DMS114 treated with DMSO at 0.1 percent for 48 hours (cell line): ENCODE data around the gene C10orf120.

Experiments used
- DNase-seq: peaks from one replicate; lab custom pipeline; 2025; ENCODE audit not compliant: unreplicated experiment; lab: John Stamatoyannopoulos, UW

Gene C10orf120

DNA sequence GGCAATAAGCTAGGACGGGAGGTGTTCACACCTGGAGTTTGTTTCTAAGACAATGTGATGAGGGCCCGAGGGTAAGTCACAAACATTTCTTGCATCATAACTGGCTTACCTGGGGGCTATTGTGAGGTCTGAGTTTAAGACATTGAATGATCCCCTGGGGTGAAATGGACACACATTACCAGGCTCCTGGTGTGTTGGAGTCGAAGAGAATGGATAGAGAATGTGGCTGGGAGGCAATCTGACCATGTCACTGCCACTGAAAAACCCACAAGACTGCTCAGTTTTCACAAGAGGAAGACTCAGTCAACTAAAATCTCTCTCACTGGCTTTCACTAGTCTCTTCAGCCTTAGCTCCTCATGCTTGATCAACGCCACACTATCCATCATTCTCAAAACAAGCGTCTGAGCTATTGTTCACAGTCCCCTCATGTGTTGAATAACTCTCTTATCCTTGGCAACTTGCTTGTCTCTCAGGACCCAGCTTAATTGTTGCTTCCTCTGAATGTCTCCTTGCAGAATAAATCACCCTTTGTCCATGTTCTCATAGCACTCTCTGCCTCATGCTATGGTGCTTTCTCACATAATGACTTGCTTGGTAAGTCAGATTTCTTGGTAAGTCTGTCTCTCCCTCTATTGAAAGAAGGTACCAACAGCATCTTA lies at the start of gene C10orf120:
Gene C10orf120, minus strand, starts transcription at position 51 of the 660 bp plus-strand sequence. CDS start 56 bp downstream, outside the sequence.
- DNase-seq: no peak

DNA sequence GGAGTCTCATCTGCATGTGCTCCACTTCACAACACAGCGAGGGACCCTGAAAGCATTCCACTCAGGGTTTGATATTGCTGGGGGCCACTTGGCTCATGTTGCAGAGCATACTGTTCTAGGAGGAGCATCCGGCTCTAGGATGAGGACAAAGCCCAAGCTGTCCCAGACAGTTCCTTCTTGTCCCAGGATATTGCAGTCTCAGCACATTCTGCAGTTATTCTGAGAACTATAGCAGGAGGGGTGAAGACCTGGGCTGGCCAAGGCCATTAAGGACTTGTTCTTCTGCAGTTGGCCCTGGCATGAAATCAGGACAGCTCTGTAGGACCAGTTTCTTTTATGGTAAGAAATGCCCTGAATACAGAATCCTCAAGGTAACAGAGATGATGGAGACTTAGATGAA lies 48.9 kb upstream of the C10orf120 start:
- DNase-seq: no peak

DNA sequence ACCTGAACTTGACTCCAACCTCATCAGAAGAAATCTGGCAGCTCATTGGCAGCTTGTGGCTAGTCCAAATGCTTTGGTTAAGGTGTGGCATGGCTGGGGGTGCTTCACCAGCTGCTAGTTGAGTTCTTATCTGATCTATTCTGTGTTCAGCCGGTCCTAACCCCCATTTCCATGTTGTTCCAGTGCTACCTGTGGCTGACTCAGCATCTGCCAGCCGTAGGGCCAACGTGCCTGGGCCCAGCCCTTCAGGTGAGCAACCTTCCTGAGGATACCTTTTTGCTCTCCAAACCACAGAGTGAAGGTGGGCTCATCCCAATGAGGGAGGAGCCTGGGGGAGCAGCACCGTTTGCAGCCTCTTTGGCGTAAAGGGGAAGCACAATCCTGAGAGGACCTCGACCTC lies 46.8 kb upstream of the C10orf120 start:
- DNase-seq: no peak

DNA sequence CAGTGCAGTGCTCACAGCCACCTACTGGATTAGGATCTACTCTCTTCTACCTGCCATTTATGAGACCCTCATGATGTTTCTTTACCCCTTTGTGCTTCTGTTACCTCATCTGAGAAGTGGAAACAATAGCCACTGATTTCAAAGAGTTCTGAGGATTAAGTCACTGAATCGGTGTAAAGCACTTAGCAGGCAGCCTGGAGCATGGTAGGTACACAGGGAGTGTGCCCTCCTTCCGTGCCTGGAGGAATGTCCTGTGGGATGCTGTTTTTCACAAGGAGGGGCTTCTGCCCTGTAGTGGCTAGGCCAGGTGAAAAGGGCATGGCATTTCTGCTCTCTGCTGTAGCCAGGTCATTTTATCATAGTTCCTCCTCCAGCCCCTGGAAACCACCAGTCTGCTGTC lies 44.6 kb upstream of the C10orf120 start:
- DNase-seq: no peak

DNA sequence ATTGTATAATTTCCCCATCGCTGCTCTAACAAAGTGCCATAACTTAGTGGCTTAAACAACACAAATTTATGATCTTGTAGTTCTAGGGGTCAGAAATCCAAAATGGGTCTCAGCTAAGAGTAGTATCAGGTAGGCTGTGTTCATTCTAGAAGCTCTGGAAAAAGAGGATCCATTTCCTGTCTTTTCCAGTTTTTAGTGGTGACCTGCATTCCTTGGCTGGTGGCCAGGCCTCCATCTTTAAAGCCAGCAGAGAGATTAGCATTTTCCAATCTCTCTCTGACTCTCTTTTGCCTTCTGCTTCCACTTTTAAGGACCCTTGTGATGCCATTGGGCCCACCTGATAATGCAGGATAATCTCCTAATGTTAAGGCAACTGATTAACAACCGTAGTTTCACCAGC lies 41.0 kb upstream of the C10orf120 start:
- no peak for DNase-seq

DNA sequence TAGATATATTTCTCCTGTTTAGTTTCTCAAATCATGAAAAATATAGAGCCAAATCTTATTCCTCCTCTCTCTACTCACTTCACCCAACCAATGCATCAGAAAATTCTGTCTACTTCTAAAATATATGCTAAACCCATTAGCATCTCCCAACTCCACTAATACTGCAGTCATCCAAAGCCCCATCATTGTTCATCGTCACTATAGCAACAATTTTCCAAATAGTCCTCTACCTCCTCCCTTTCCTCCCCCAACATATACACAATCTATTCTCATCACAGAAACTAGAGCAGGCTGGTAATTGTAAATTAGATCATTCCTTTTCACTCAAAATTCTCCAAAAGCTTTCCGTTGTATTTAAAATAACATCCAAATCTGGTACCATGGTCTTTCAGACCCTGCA lies 38.4 kb upstream of the C10orf120 start:
- no peak for DNase-seq

DNA sequence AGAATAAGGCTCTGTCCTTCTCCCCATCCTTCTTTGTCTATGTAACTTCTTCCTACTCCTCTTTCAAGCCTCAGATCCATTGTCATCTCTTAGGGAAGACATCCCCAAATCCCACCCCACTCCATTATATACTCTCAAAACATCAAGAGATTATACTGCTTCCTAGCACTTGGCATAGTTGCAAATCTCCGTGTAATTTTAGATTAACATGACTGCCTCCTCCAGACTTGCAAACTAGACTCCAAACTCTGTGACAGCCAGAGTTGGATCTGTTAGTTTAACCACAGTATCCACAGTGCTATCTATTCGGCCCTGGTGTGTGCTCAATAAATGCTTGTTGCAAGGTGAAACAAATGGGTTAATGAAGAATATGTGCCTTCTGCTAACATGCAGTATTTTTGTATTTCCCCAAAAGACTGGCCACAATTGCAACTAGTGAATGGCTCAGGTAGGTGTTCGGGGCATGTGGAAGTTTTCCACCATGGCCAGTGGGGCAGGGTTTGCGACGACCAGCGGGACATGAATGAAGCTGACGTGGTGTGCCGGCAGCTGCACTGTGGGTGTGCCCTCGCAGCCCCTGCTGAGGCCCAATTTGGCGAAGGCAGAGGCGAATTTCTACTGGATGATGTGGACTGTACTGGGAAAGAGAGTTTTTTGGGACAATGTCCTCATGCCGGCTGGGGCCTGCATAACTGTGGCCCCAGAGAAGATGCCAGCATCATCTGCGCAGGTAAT lies 34.5 kb upstream of the C10orf120 start:
- DNase-seq: no peak

DNA sequence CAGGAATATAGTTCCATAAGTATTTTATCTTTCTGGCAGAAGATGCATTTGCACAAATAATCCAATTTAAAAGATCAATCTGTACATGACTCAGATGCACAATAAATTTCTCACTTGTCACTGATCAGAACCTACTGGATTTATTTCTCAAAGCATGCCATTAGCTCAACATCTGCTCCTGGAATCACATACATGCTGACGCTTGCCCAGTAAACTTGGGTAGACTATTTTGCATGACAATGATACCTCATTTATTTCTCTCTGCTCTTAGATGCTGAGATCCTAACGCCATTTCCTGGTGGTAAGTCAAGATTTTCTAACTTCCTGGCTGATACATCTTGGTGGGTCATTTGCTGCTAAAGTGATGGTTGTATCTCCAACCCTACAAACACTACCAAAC lies 33.8 kb upstream of the C10orf120 start:
- no peak for DNase-seq

DNA sequence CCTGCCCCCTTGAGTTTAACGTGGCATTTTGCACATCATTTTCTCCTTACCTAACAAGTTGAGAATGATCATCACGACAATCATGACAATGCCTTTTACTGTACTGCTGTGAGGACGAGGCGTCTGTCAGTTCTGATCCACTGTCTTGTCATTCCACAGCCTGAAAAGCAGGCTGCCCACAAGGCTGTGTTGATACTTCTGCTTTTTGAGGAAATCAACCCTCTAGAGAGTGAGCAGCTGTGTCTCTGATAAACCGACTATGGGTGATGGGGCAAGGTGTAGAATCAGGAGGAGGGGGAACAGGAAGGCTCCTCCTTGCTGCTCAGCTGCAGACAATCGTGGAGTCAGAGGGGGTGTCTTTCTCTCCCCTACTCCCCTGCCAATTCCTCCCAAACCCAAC lies 30.6 kb upstream of the C10orf120 start:
- DNase-seq: no peak

DNA sequence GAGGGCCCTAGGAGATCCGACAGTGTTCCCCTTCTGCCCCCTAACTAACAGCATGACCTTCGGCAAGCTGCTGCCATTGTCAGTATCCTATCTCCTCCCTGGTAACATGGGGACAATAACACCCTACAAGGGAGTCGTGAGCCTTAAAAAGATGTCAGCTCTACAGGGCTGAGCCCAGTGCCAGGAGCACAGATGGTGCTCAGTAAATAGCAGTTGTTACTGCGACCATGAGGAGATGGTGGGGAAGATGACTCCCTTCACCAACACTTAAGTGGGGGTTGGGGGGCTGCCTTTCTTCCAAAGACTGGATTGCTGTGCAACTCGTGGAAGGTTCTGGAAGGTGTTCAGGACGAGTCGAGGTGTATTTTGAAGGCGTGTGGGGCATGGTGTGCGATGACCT lies 29.5 kb upstream of the C10orf120 start:
- DNase-seq: no peak

DNA sequence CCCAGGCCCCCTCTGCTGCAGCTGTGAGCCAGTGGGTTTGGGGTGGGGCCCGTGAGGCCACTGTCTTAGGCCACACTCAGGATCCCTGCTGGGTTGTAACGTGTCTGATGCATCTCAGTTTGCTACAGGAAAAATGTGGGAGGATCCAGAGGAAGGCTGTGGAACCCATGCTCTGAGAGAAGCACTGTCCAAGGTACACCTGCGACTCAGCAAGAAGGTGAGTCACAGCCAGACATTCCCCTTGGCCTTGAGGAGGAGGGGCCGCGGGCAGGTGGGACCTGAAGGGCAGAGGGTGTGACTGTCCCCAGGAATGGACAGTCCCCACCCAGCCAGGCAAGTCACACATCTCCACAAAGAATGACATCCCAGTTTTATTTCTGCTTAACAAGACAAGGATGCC lies 27.8 kb upstream of the C10orf120 start:
- no peak for DNase-seq

DNA sequence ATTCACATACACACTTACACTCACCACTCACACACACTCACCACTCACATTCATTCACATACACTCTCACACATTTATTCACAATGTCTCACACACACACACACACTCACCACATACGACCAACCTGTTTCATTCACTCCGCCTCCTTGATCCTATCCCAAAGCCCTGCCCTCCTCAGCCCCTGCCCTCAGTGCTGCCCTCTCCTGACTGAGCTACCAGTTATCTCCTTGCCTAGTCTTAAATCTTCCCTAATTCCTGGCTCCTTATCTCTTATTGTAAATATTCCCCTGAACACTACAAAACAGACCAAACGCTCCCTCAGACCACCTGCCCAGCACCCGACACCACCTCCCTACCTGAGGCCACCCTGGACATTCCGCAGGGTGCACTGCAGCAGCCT lies 26.1 kb upstream of the C10orf120 start:
- DNase-seq: no peak

DNA sequence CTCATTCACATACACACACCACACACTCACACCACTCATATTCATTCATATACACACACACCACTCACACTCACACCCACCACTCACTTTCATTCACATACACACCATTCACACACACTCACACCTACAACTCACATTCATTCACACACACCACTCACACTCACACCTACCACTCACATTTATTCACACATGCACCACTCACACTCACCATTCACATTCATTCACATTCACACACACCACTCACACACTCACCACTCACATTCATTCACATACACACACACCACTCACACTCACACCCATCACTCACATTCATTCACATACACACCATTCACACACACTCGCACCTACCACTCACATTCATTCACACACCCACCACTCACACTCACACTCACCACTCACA lies 25.4 kb upstream of the C10orf120 start:
- DNase-seq: no peak

DNA sequence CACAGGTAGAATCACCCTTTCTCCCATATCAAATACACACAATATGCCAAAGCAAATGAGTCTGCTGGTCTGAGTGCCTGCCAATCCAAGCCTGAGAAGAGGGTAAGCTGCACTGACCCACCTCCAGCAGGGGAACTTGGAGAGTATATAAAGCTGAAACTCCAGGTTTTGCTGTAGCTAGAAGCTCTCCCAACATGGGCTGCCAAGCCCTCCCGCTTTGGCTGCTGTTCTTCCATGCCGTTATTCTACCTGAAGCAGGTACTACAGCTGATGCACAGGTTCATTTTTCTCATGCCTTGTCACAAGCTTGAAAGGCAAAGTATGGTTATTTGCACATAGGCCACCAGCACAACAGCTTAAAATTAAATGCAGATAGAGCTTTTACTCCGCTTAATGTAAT lies 21.5 kb upstream of the C10orf120 start:
- DNase-seq: no peak

DNA sequence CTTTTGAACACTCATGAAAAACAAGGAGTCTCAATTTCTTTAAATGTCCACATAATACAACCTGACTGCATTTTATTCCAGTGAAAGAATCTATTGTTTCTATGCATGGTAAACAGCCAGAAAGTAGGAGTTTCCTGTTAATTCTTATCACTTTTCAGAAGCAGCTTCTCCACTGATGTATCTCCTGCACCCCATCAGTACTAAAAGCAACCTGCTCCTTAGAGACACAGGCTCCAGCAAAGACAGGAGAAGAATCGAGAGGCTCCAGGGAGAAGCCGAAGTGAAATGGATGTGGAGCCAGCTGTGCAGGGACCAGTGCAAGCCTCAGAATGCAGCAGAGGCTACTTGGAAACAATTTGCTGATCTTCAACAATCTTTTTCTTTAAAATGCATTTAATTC lies 16.4 kb upstream of the C10orf120 start:
- no peak for DNase-seq

DNA sequence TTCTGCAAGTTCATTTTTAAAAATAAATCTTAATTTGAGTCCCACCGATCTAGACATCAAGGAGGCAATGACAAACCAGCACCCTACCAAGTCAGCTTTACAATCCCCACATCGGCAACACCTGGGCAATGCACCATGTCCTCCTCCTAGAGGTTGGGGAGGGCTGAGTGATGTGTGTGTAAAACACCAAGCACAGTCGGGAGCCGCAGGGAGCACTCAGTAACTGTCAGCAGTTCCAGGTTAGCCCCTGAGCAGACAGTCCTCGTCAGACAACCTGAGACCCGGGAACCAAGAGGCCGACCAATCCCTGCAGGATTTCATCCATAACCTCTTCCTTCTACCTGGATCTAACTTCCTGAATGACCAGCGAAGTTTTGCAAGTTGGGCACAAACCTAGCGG lies 15.9 kb upstream of the C10orf120 start:
- DNase-seq: no peak

DNA sequence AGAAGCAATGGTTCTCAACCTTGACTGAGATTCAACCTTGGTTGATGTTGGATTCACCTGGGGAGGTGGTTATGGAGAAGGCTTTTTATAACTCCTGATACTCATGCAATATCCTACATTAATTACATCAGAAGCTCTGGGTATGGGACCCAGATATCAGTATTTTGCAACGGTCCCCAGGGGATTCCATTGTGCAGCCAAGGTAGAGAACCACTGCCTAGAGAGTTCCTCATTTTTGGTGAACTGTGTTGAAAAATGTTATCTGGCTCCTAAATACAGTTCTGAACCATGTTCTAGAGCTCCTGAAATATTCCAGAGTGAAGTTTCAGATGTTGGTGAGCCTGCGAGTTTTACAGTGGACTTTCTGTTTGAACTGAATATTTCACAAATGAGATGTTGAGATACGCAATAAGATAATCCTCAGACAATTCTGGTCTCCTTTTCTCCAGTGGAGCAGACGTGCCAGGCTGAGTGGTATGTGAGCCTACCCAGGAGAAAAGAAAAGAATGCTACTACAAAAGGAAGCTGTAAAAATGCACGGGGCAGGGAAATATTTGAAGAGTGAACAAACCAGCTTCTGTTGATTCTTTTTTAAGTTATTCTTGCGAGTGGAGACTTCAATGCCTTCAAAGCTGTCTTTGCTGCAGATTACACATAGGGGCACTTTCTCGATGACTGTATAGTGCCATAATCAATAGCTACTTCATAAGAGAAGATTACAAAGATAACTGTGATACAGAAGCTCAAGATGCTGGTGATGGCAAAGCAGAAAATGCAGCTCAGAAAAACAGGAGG lies 13.6 kb upstream of the C10orf120 start:
- no peak for DNase-seq

DNA sequence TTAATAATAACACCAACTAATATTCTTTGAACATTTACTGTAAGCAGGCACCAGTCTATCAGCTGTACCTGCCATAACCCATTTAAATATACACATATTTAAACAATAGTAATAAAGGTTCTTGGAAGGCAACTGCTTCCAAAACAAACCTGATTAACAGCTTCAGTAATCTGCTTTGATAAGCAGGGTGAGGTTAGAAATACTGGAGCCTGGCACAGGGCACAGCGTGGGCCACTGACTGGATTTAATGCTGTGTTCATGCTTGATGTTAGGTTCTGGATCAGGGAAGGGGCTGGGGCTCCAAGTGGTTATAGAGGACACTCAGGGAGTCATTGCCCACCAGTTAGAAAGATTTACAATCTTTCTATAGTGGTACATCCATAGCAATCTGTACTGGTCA lies 10.9 kb upstream of the C10orf120 start:
- DNase-seq: no peak

DNA sequence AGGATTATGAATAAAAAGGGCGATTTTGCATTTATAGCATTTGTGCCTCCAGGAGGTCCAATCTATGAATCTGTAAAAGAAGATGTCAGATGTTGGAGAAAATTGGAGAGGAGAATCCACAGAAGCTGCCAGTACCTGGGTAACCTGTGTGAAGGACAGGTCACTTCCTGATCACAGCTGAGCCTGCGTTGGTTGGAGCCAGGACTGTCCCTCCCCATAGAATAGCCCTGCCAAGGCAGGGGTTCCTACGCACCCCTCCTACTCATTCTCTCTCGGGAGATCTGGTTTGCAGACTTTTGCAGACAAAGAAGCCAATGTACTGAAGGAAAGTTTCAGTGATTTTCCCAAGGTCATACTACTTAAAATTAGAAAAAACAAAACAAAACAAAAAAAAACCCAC lies 10.3 kb upstream of the C10orf120 start:
- DNase-seq: no peak

DNA sequence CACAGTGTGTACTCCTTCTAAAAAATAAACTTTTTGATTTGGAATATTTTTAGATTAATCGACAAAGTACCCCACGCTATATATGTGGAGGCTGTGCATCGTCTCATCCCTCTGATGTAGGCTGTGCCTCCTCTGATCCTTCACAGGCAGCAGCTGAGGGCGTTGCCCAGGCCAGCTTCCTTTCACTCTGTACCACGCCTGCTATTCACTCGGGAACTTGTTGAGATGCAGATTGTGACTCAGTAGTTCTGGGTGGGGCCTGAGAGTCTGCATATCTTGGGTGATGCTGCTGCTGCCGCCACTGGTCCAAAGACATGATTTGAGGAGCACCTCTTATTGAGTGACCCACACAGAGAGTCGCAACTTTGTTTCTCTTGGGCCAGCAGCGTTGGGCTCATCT lies 7.9 kb upstream of the C10orf120 start:
- no peak for DNase-seq

DNA sequence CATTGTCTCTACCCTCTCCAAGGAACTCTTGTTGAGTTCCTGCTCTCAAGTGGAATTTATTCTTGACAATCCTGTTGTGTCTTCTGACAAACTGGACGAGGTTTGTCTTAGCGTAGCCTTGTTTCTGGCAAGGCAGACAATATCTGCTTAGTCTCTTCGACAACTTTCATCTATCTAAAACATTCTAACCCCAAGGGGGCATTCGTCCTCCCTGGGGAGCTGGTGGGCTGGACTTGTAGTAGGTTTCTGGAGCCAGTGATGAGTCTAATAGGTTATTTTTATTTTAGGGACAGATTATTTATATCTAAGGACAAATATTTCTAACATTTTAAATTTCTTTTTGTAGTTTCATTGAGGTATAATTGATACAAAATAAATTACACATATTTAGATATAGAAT lies 7.3 kb upstream of the C10orf120 start:
- no peak for DNase-seq

DNA sequence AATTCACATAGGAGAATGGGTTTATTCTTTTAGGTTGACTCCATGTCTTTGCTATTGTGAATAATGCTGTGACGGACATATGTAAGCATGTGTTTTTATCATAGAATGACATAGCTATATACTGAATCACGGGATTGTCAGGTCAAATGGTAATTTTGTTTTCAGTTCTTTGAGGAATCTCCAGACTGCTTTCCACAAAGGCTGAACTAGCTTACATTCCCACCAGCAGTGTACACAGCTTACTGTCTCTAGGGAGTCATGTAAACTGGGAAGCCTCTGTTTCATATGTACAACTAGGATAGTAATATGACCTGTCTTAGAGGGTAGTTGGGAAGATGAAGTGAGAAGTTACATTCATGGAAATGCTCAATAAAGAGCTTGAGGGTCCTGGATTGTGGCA lies 6.8 kb upstream of the C10orf120 start:
- DNase-seq: no peak
